ENCODE data around the gene NDUFA6. TPM values are rescaled to one million over a fixed set of nuclear protein-coding genes. Genes with fewer than 3 reads are reported as not detected.

The NDUFA6 gene
- total RNA-seq, 1 donor from 2014 or later = 67.3 TPM

- H3K4me3 ChIP-seq (ENCODE audit: low read depth, low read length) = no peak overlapping the region
- H3K36me3 ChIP-seq (ENCODE audit: control insufficient read depth, insufficient read depth, low read length) = no peaks in the 10 kb centered on the region
- no peak for DNase-seq (ENCODE audit: low read depth)
- no peak for TF ChIP-seq CTCF (IDR thresholded peaks at IDR 0.05; ENCODE audit: insufficient read depth, low read length, poor library complexity, severe bottlenecking)
- no peaks in the 10 kb centered on the region for H3K27me3 ChIP-seq (ENCODE audit: control insufficient read depth, insufficient read depth, low read length)
Measured at GRCh38 chr22:42066126-42066761, 24.3 kb downstream of the NDUFA6 start.

GRCh38 chr22:42065438-42066125 lies 25.0 kb downstream of the NDUFA6 start:
- DNase-seq (ENCODE audit: low read depth) = no peak
- Histone ChIP-seq H3K4me3 (ENCODE audit: low read depth, low read length) (no peak overlapping the region), H3K36me3 (ENCODE audit: control insufficient read depth, insufficient read depth, low read length) (no peaks in the 10 kb centered on the region), H3K27me3 (ENCODE audit: control insufficient read depth, insufficient read depth, low read length) (no peaks in the 10 kb centered on the region)
- TF ChIP-seq CTCF (IDR thresholded peaks at IDR 0.05; ENCODE audit: insufficient read depth, low read length, poor library complexity, severe bottlenecking) = no peak

- H3K4me3 ChIP-seq (ENCODE audit: low read depth, low read length) = no peak overlapping the region
- TF ChIP-seq CTCF (IDR thresholded peaks at IDR 0.05; ENCODE audit: insufficient read depth, low read length, poor library complexity, severe bottlenecking) = no peak
- DNase-seq (ENCODE audit: low read depth) = no peak
- H3K36me3 ChIP-seq (ENCODE audit: control insufficient read depth, insufficient read depth, low read length) = no peaks in the 10 kb centered on the region
- H3K27me3 ChIP-seq (ENCODE audit: control insufficient read depth, insufficient read depth, low read length) = no peaks in the 10 kb centered on the region
Measured at GRCh38 chr22:42064629-42065028, 25.9 kb downstream of the NDUFA6 start.

- TF ChIP-seq CTCF (IDR thresholded peaks at IDR 0.05; ENCODE audit: insufficient read depth, low read length, poor library complexity, severe bottlenecking) = no peak
- Histone ChIP-seq H3K27me3 (ENCODE audit: control insufficient read depth, insufficient read depth, low read length) (no peaks in the 10 kb centered on the region), H3K4me3 (ENCODE audit: low read depth, low read length) (no peak overlapping the region), H3K36me3 (ENCODE audit: control insufficient read depth, insufficient read depth, low read length) (no peaks in the 10 kb centered on the region)
- DNase-seq (ENCODE audit: low read depth) = no peak
Measured at GRCh38 chr22:42062506-42063170, 27.9 kb downstream of the NDUFA6 start.

- Histone ChIP-seq H3K36me3 (ENCODE audit: control insufficient read depth, insufficient read depth, low read length) (no peaks in the 10 kb centered on the region), H3K27me3 (ENCODE audit: control insufficient read depth, insufficient read depth, low read length) (no peaks in the 10 kb centered on the region), H3K4me3 (ENCODE audit: low read depth, low read length) (no peak overlapping the region)
- DNase-seq (ENCODE audit: low read depth) = no peak
- TF ChIP-seq CTCF (IDR thresholded peaks at IDR 0.05; ENCODE audit: insufficient read depth, low read length, poor library complexity, severe bottlenecking) = no peak
Measured at GRCh38 chr22:42061041-42061440, 29.5 kb downstream of the NDUFA6 start.

Measured in kidney epithelial cell (primary cell).